Measurements from ENCODE around the gene CA9.

The CA9 gene

DNA sequence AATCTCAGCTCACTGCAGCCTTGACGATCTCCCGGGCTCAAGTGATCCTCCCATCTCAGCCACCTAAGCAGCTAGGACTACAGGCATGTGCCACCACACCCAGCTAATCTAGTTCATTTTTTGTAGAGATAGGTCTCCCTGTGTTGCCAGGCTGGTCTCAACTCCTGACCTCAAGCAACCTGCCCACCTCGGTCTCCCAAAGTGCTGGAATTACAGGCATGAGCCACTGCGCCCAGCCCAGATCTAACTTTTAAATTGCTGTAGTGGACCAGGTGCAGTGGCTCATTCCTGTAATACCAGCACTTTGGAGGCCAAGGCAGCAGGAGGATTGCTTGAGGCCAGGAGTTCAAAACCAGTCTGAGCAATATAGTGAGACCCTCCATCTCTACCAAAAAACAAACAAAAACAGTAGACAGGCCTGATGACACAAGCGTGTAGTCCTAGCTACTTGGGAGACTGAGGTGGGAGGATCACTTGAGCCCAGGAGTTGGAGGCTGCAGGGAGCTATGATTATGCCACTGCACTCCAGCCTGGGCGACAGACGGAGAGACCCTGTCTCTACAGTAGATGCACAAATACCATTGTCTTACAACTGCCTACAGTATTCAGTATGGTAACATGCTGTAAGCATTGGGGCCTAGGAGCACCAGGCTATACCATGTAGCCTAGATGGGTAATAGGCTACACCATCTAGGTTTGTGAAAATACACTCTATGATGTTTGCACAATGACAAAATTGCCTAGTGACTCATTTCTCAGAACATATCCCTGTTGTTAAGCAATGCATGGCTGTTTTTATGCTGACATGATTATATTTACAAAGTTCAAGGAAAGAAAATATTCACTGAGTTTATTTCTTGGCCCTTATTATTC, 21.5 kb upstream of the CA9 start:
- no peak for DNase-seq

DNA sequence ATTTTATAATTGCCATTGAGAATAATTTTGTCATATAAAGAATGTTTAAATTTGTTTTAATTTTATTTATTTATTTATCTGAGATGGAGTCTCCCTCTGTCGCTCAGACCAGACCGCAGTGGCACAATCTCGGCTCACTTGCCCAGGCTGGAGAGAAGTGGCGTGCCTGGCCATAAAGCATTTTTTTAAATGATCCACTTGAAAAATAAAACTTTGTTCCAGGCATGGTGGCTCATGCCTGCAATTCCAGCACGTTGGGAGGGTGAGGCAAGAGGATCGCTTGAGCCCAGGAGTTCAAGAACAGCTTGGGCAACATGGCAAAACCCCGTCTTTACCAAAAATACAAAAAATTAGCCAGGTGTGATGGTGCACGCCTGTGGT, 20.9 kb upstream of the CA9 start:
- no peak for DNase-seq

- DNase-seq: no peak
Measured at GRCh38 chr9:35653611-35654010, 20.1 kb upstream of the CA9 start.

- no peak for DNase-seq
Measured at GRCh38 chr9:35656348-35656747, 17.4 kb upstream of the CA9 start.

- DNase-seq: peak in 6 of 56 donors; percentile 27 to 82 (median 54)
Measured at GRCh38 chr9:35656831-35657545, 16.7 kb upstream of the CA9 start.

- peak; percentile 43 to 99 (median 94) for DNase-seq
Measured at GRCh38 chr9:35657546-35658136, 16.1 kb upstream of the CA9 start, which contains the start of gene RMRP. Gene RMRP, minus strand, starts transcription at chr9:35658019.

GRCh38 chr9:35658137-35658967, 15.4 kb upstream of the CA9 start, which contains the start of gene CCDC107:
Gene CCDC107, plus strand, starts transcription at chr9:35658292. Its CDS starts 88 bp downstream, at chr9:35658380.
- peak; percentile 14 to 91 (median 75) for DNase-seq

- peak in 4 of 56 donors; percentile 12 to 29 (median 24) for DNase-seq
Measured at GRCh38 chr9:35658968-35659220, 14.8 kb upstream of the CA9 start.

DNA sequence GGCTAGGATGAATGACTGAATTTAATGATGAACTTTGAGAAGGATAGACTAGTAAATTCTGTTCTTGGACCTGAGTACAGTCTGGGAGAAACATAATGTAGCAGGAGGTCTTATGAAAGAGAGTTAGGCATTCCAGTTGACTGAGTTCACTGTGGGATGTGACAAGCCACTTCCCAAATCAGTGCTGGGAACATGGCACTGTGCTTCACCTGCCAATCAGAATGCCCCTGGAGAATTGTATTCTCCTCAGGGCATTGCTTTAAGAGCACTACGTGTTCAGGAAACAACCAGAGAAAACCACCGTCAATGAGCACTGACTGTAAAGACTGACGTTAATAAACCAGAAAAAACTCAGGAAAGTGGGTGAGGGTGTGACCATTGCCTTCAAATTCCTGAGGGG, 14.4 kb upstream of the CA9 start:
- DNase-seq: no peak

DNA sequence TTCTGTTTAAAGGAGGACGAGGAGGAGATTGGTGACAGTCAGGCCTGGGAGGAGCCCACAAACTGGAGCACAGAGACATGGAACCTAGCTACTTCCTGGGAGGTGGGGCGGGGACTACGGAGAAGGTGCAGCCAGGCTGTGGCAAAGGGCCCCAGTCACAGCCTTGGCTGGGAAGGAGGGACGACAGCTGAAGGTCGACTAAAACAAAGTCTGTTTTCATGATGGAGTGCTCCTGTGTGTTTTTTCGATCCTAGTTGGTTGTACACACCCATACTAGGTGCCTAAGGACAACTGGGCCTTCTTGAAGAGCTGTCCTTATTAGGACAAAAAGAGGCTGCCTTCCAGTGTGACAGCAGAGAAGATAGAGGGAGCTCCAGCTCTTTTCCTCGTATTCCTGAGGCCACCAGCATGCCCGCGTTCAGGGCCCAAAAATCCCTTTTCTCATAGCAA, 12.7 kb upstream of the CA9 start:
- peak in 5 of 56 donors; percentile 5 to 32 (median 10) for DNase-seq

GRCh38 chr9:35661756-35662350, 11.9 kb upstream of the CA9 start:
- no peak for DNase-seq

GRCh38 chr9:35662437-35662836, 11.3 kb upstream of the CA9 start:
- DNase-seq: no peak

DNA sequence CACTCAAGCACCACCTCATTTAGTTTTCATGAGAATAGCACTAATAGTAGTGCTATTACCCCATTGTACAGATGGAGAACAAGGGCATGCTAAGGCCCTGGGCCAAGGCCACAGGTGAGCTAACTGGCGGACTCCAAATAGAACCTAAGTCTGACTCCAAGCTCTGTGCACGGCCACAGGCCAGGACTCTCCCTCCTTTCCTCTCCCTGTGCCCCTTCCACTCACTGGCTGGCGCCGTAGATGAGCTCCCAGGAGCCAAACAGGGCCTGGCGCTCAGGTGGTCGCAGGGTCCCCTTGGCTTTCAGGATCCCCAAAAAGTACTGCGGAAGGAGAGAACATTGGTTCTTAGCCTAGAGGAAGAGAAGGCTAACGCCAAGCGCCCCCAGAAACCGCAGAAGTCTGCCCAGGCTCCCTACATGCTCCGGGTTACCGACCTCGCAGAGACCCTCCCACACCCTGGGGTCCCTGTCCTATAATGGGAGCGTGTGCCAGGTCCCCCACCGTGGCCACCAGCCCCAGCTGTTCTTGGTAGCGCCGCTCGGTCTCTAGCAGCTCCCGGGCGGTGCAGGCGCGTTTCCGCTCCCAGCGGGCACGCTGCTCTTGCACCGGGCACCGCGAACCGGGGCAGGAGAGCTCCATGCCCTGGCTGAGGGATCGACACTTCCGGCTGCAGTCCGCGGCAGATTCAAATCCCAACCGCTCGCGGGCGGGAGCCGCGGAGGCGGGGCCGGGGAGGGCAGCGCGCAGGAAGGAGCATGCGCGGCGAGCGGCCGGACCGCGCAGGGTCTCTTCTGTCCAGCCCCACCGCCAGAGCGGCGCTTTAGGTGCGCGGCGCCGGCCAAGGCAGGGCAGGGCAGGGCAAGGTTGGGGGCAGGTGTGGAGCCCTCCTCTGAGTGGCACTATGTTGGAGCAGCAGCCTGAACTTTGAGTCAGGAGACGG, 8.9 kb upstream of the CA9 start, which contains the start of gene ARHGEF39:
Gene ARHGEF39 (minus strand): TSS at position 665 of the 940 bp plus-strand sequence. CDS start 26 bp downstream, at position 639.
- DNase-seq: peak in 46 of 56 donors; percentile 12 to 79 (median 47)

DNA sequence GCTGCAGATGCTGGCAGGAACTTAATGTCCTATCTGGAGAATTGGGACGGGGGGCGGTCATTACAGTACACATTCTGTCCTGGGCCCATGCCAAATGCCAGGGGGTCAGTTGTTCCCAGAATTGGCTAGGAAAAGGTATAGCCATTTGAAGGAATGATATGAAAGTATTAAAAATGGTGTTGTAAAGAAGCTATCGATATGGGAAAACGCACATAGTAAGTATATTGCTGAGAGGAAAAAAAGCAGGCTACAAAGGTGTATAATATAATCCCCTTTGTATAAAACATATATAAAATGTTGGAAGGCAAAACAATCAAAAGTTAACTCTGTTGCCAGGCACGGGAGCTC, 8.3 kb upstream of the CA9 start:
- no peak for DNase-seq

DNA sequence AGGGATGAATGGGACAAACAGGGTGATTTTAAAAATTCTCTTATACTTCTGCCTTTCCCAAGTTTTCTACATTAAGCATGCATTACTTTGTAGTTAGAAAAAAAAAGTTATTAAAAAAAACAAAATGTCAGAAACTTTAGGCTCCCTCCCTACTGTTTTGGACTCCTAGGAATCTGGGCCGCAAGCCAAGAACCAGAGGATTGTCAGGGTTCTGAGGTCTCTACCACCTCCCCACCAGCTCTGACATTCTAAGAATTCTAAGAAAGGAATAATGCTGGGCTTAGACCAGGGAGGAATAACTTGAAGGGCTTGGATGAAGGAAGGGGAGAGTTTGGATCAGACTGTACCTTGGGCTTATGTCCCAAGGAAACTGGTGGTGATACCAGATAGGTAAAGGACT, 7.7 kb upstream of the CA9 start:
- no peak for DNase-seq

DNA sequence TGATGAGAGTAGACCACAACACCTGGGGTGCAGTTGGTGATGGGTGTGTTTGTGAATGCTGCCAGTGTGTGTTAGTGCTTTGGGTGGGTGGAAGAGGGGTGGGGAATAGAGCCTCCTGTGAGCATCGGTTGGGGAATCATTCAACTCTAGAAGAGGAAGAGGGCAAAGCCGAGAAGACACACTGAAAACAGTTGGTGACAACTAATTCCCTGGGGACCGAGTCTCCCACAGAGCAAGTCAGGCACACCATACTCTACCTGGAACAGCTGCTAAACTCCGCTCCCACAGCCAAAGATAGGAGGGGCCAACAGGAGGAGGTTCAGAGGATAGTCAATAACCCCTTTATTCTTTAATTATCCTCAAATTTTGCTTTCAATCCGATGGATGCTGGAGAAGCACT, 7.2 kb upstream of the CA9 start:
- DNase-seq: no peak

DNA sequence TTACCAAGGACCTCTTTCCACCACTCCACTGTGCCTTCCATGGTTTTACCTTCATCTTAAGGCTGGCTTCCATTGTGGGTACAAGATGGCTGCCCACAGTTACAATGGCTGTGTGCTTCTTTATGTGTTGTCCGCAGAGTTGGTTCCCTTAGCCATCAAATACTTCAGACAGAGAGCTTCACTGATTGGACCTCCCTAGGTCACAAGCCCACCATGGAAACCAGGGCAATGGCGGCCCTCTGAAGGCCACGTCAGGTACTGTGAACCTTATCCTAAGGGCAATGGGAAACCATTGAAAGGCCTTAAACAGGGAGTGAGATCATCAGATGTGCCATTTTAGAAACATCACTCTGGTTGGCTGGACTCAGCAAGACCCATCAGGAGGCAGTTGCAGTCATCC, 5.8 kb upstream of the CA9 start:
- no peak for DNase-seq

- no peak for DNase-seq
Measured at GRCh38 chr9:35669331-35670145, 4.2 kb upstream of the CA9 start.

- DNase-seq: no peak
Measured at GRCh38 chr9:35674025-35674361, 265 bp downstream of the CA9 start.
